T-helper 1 cell (primary cell): ENCODE data around the gene SEH1L.
"Not testable (repeated sequence)": the region's sequence is repeated elsewhere in the genome, so short reads cannot be mapped to it uniquely, and the experiment has no call there.

Experiments
- DNase-seq, 5 donors: peaks; one replicate each; pipeline ENCODE4 v3.0.0-alpha.2; 2012 to 2020

The SEH1L gene

GRCh38 chr18:12944709-12945108 lies 3.1 kb upstream of the SEH1L start:
- no peak for DNase-seq

- DNase-seq, result peak in 2 of 5 donors; percentile 1 to 7
Observed at GRCh38 chr18:12946549-12947284, 1.1 kb upstream of the SEH1L start.

GRCh38 chr18:12948050-12948804 lies 416 bp downstream of the SEH1L start:
- peak; percentile 98 to 99 (median 98) for DNase-seq

- DNase-seq, result no peak
Observed at GRCh38 chr18:12958478-12958877, 10.7 kb downstream of the SEH1L start.

- DNase-seq, result no peak
Observed at GRCh38 chr18:12960395-12960794, 12.6 kb downstream of the SEH1L start.

- no peak for DNase-seq
Observed at GRCh38 chr18:12960853-12961397, 13.1 kb downstream of the SEH1L start.

GRCh38 chr18:12963069-12963468 lies 15.3 kb downstream of the SEH1L start:
- no peak for DNase-seq

- DNase-seq, result no peak
Observed at GRCh38 chr18:12968115-12968514, 20.3 kb downstream of the SEH1L start.

- no peak for DNase-seq
Observed at GRCh38 chr18:12968619-12969018, 20.8 kb downstream of the SEH1L start.

GRCh38 chr18:12973562-12974213 lies 25.9 kb downstream of the SEH1L start:
- DNase-seq, result no peak

GRCh38 chr18:12975488-12975887 lies 27.7 kb downstream of the SEH1L start:
- no peak for DNase-seq

GRCh38 chr18:12976305-12976704 lies 28.5 kb downstream of the SEH1L start:
- DNase-seq, result no peak

GRCh38 chr18:12980065-12980464 lies 32.3 kb downstream of the SEH1L start:
- not testable (repeated sequence) for DNase-seq

GRCh38 chr18:12989397-12990122 lies 41.7 kb downstream of the SEH1L start:
- no peak for DNase-seq

- peak in 1 of 5 donors; percentile 71 for DNase-seq
Observed at GRCh38 chr18:12990123-12990475, 42.3 kb downstream of the SEH1L start.

- no peak for DNase-seq
Observed at GRCh38 chr18:12990641-12990966, 42.8 kb downstream of the SEH1L start.

- DNase-seq, result peak; percentile 94 to 99 (median 96)
Observed at GRCh38 chr18:12990967-12991820, 43.4 kb downstream of the SEH1L start, which contains the start of gene CEP192. CEP192 (plus strand) TSS chr18:12991362; CDS start chr18:12999425, 8,063 bp downstream.

- DNase-seq, result no peak
Observed at GRCh38 chr18:12991821-12992179, 44.0 kb downstream of the SEH1L start.

- DNase-seq, result no peak
Observed at GRCh38 chr18:12993439-12993838, 45.6 kb downstream of the SEH1L start.

GRCh38 chr18:12995424-12995823 lies 47.6 kb downstream of the SEH1L start:
- no peak for DNase-seq

- DNase-seq, result no peak
Observed at GRCh38 chr18:12995952-12996477, 48.2 kb downstream of the SEH1L start.
